PC-9 (cell line): ENCODE results near the gene ZNRF1.

Experiments used
- CTCF ChIP-seq: fragments of 200-600 bp; sonication (generic); conservative IDR thresholded peaks from 2 replicates; pipeline ENCODE4 v1.6.1; 2017; ENCODE audit warnings: mixed run types, antibody characterized with exemption, mild to moderate bottlenecking, moderate library complexity
- EZH2 ChIP-seq: fragments of 200-600 bp; sonication (generic); IDR thresholded peaks from 2 replicates; pipeline ENCODE4 v1.8.0; 2017; ENCODE audit warnings: antibody characterized with exemption, low read depth

- TF ChIP-seq EZH2 (no peak), CTCF (no peak)
Observed at GRCh38 chr16:75099738-75100602, 101.1 kb downstream of the ZNRF1 start.
